Mesendoderm (in vitro differentiated cells): ENCODE results near the gene PARP14.

Experiments used
- DNase-seq: peaks from one replicate; pipeline ENCODE4 v3.0.0; 2013
- H2AK5ac ChIP-seq: 2 replicates; pipeline ENCODE4 v1.6.1; 2013; ENCODE audit warnings: low read length, inconsistent platforms
- H2BK120ac ChIP-seq: 2 replicates; pipeline ENCODE4 v1.6.1; 2013; ENCODE audit warnings: low read depth, mild to moderate bottlenecking, low read length, moderate library complexity, mixed read lengths
- H2BK15ac ChIP-seq: replicated peaks from 2 replicates; pipeline ENCODE4 v1.6.1; 2013; ENCODE audit warnings: low read depth, mild to moderate bottlenecking, moderate library complexity
- H2BK5ac ChIP-seq: 2 replicates; pipeline ENCODE4 v1.6.1; 2013; ENCODE audit warnings: low read length, inconsistent platforms
- H3K18ac ChIP-seq: 2 replicates; pipeline ENCODE4 v1.6.1; 2013; ENCODE audit warnings: mild to moderate bottlenecking, low read length, mixed read lengths
- H3K23ac ChIP-seq: one replicate; pipeline ENCODE4 v1.6.1; 2013; ENCODE audit warnings: low read length
- H3K27ac ChIP-seq: 2 replicates; pipeline ENCODE4 v1.5.1; 2013; ENCODE audit warnings: low read depth, mild to moderate bottlenecking, inconsistent platforms, low read length, moderate library complexity
- H3K27me3 ChIP-seq: 2 replicates; pipeline ENCODE4 v1.6.1; 2013; ENCODE audit warnings: low read length, control low read depth, mild to moderate bottlenecking, inconsistent platforms; ENCODE audit not compliant: insufficient read depth, poor library complexity
- H3K36me3 ChIP-seq: 2 replicates; pipeline ENCODE4 v1.6.1; 2013; ENCODE audit warnings: low read length, inconsistent platforms; ENCODE audit not compliant: control insufficient read depth, insufficient read depth
- H3K4ac ChIP-seq: one replicate; pipeline ENCODE4 v1.6.1; 2013; ENCODE audit warnings: low read depth, mild to moderate bottlenecking, low read length, moderate library complexity
- H3K4me1 ChIP-seq: 2 replicates; pipeline ENCODE4 v1.6.1; 2013; ENCODE audit warnings: low read depth, low read length, inconsistent platforms; ENCODE audit not compliant: control insufficient read depth
- H3K4me2 ChIP-seq: 2 replicates; pipeline ENCODE4 v1.6.1; 2013; ENCODE audit warnings: low read length
- H3K4me3 ChIP-seq: 2 replicates; pipeline ENCODE4 v1.5.1; 2013; ENCODE audit warnings: mild to moderate bottlenecking, low read length
- H3K56ac ChIP-seq: one replicate; pipeline ENCODE4 v1.6.1; 2013; ENCODE audit warnings: low read length
- H3K79me1 ChIP-seq: 2 replicates; pipeline ENCODE4 v1.6.1; 2013; ENCODE audit warnings: low read length, inconsistent platforms
- H3K79me2 ChIP-seq: 2 replicates; pipeline ENCODE4 v1.6.1; 2013; ENCODE audit warnings: mild to moderate bottlenecking, low read length; ENCODE audit not compliant: control insufficient read depth, insufficient read depth
- H3K9ac ChIP-seq: 2 replicates; pipeline ENCODE4 v1.6.1; 2013; ENCODE audit warnings: low read length, inconsistent platforms
- H4K5ac ChIP-seq: one replicate; pipeline ENCODE4 v1.6.1; 2013; ENCODE audit warnings: low read length
- H4K8ac ChIP-seq: one replicate; pipeline ENCODE4 v1.6.1; 2013; ENCODE audit warnings: low read depth, mild to moderate bottlenecking, control low read depth, low read length, moderate library complexity
- WGBS: extraction: QIAGEN DNeasy Blood & Tissue Kit; methylation state at CpG from one replicate; pipeline ENCODE4 v1.1.7; 2013; ENCODE audit warnings: low lambda C conversion rate, missing lambda C conversion rate; ENCODE audit not compliant: insufficient coverage; ENCODE audit errors: extremely low coverage; 5-methylcytosine and 5-hydroxymethylcytosine counted together

Gene PARP14

GRCh38 chr3:122688996-122689395 is 8.4 kb downstream of the PARP14 start:
- H2BK15ac ChIP-seq: no peak overlapping the region
- H3K4me3 ChIP-seq: no peak overlapping the region
- no peak for DNase-seq
- no peak overlapping the region for H2BK120ac ChIP-seq
- H3K79me1 ChIP-seq: no peaks in the 10 kb centered on the region
- H3K18ac ChIP-seq: no peak overlapping the region
- WGBS: no CpG with 5 or more reads among the region's 4 CpGs
- no peaks in the 10 kb centered on the region for H3K36me3 ChIP-seq
- H2AK5ac ChIP-seq: no peak overlapping the region
- no peak overlapping the region for H3K4me2 ChIP-seq
- H3K4ac ChIP-seq: no peak overlapping the region
- H3K56ac ChIP-seq: no peak overlapping the region
- no peaks in the 10 kb centered on the region for H3K27me3 ChIP-seq
- H3K9ac ChIP-seq: no peak overlapping the region
- no peaks in the 10 kb centered on the region for H3K4me1 ChIP-seq
- no peak overlapping the region for H4K8ac ChIP-seq
- no peak overlapping the region for H4K5ac ChIP-seq
- no peak overlapping the region for H3K23ac ChIP-seq
- no peaks in the 10 kb centered on the region for H3K79me2 ChIP-seq
- H3K27ac ChIP-seq: no peak overlapping the region
- no peak overlapping the region for H2BK5ac ChIP-seq

GRCh38 chr3:122689587-122689986 is 8.9 kb downstream of the PARP14 start:
- no CpG with 5 or more reads among the region's 2 CpGs for WGBS
- H3K27ac ChIP-seq: no peak overlapping the region
- no peak for DNase-seq

GRCh38 chr3:122690096-122690495 is 9.5 kb downstream of the PARP14 start:
- H3K27ac ChIP-seq: no peak overlapping the region
- H3K36me3 ChIP-seq: no peaks in the 10 kb centered on the region
- no peak overlapping the region for H2BK15ac ChIP-seq
- no peak overlapping the region for H3K9ac ChIP-seq
- no peak overlapping the region for H2BK120ac ChIP-seq
- no peak overlapping the region for H3K18ac ChIP-seq
- H3K4me3 ChIP-seq: no peak overlapping the region
- no peak overlapping the region for H4K5ac ChIP-seq
- no peak overlapping the region for H2AK5ac ChIP-seq
- H3K4me2 ChIP-seq: no peak overlapping the region
- H3K4me1 ChIP-seq: no peaks in the 10 kb centered on the region
- H3K79me2 ChIP-seq: no peaks in the 10 kb centered on the region
- DNase-seq: no peak
- no peak overlapping the region for H3K23ac ChIP-seq
- H3K27me3 ChIP-seq: no peaks in the 10 kb centered on the region
- H3K56ac ChIP-seq: no peak overlapping the region
- H2BK5ac ChIP-seq: no peak overlapping the region
- H3K4ac ChIP-seq: no peak overlapping the region
- no peak overlapping the region for H4K8ac ChIP-seq
- no peaks in the 10 kb centered on the region for H3K79me1 ChIP-seq
- no CpG with 5 or more reads among the region's 1 CpG for WGBS

More at GRCh38 chr3:122689587-122689986, 8.9 kb downstream of the PARP14 start:
- Histone ChIP-seq H3K18ac (no peak overlapping the region), H2BK5ac (no peak overlapping the region), H2AK5ac (no peak overlapping the region), H3K9ac (no peak overlapping the region), H2BK15ac (no peak overlapping the region), H3K4me2 (no peak overlapping the region), H3K27me3 (no peaks in the 10 kb centered on the region), H3K4me3 (no peak overlapping the region), H3K23ac (no peak overlapping the region), H3K79me1 (no peaks in the 10 kb centered on the region), H4K8ac (no peak overlapping the region), H3K36me3 (no peaks in the 10 kb centered on the region), H3K4ac (no peak overlapping the region), H3K4me1 (no peaks in the 10 kb centered on the region), H3K56ac (no peak overlapping the region), H4K5ac (no peak overlapping the region), H3K79me2 (no peaks in the 10 kb centered on the region), H2BK120ac (no peak overlapping the region)

GRCh38 chr3:122691195-122691594 is 10.6 kb downstream of the PARP14 start:
- Histone ChIP-seq H3K27ac (no peak overlapping the region), H3K4me1 (no peaks in the 10 kb centered on the region), H3K79me1 (no peaks in the 10 kb centered on the region), H3K56ac (no peak overlapping the region), H2BK15ac (no peak overlapping the region), H3K36me3 (no peaks in the 10 kb centered on the region), H4K8ac (no peak overlapping the region), H2BK5ac (no peak overlapping the region), H3K27me3 (no peaks in the 10 kb centered on the region), H3K9ac (no peak overlapping the region), H3K4me3 (no peak overlapping the region), H3K23ac (no peak overlapping the region), H3K79me2 (no peaks in the 10 kb centered on the region), H3K4me2 (no peak overlapping the region), H2BK120ac (no peak overlapping the region), H2AK5ac (no peak overlapping the region), H4K5ac (no peak overlapping the region), H3K18ac (no peak overlapping the region), H3K4ac (no peak overlapping the region)
- no peak for DNase-seq
- no CpG with 5 or more reads among the region's 4 CpGs for WGBS

- no peak overlapping the region for H2BK15ac ChIP-seq
- no peak overlapping the region for H2BK5ac ChIP-seq
- no peaks in the 10 kb centered on the region for H3K27me3 ChIP-seq
- no peak overlapping the region for H3K4me2 ChIP-seq
- H2BK120ac ChIP-seq: no peak overlapping the region
- no peak overlapping the region for H3K4ac ChIP-seq
- no peak overlapping the region for H3K4me3 ChIP-seq
- no peak overlapping the region for H3K56ac ChIP-seq
- no peaks in the 10 kb centered on the region for H3K4me1 ChIP-seq
- no peak overlapping the region for H4K8ac ChIP-seq
- H3K27ac ChIP-seq: no peak overlapping the region
- H3K9ac ChIP-seq: no peak overlapping the region
- H4K5ac ChIP-seq: no peak overlapping the region
- WGBS: no CpG with 5 or more reads among the region's 3 CpGs
- H3K23ac ChIP-seq: no peak overlapping the region
- no peaks in the 10 kb centered on the region for H3K79me2 ChIP-seq
- no peak overlapping the region for H3K18ac ChIP-seq
- no peaks in the 10 kb centered on the region for H3K36me3 ChIP-seq
- H2AK5ac ChIP-seq: no peak overlapping the region
- no peaks in the 10 kb centered on the region for H3K79me1 ChIP-seq
- no peak for DNase-seq
Measured at GRCh38 chr3:122692674-122693073, 12.0 kb downstream of the PARP14 start.

GRCh38 chr3:122694966-122695365 is 14.3 kb downstream of the PARP14 start:
- H3K4me1 ChIP-seq: no peaks in the 10 kb centered on the region
- H2AK5ac ChIP-seq: no peak overlapping the region
- H3K79me2 ChIP-seq: no peaks in the 10 kb centered on the region
- no peak overlapping the region for H2BK120ac ChIP-seq
- no peak overlapping the region for H3K4me3 ChIP-seq
- no peak overlapping the region for H4K5ac ChIP-seq
- no peaks in the 10 kb centered on the region for H3K36me3 ChIP-seq
- no peak overlapping the region for H3K27ac ChIP-seq
- no peaks in the 10 kb centered on the region for H3K27me3 ChIP-seq
- H3K18ac ChIP-seq: no peak overlapping the region
- WGBS: no CpG with 5 or more reads among the region's 7 CpGs
- DNase-seq: no peak
- H3K79me1 ChIP-seq: no peaks in the 10 kb centered on the region
- H4K8ac ChIP-seq: no peak overlapping the region
- H3K9ac ChIP-seq: no peak overlapping the region
- no peak overlapping the region for H3K23ac ChIP-seq
- H2BK15ac ChIP-seq: no peak overlapping the region
- H3K4me2 ChIP-seq: no peak overlapping the region
- H3K56ac ChIP-seq: no peak overlapping the region
- no peak overlapping the region for H3K4ac ChIP-seq
- no peak overlapping the region for H2BK5ac ChIP-seq
